GM23338 (cell line): ENCODE data around the gene UBL7. TPM values are rescaled to one million over a fixed set of nuclear protein-coding genes. Genes with fewer than 3 reads are reported as not detected.
A peak's percentile ranks its signal among the peaks of the same experiment; 100 is the strongest.

Experiments
- ATAC-seq: fragments of 200-7000 bp; cut with Tn5 transposase; 3 replicates; pipeline ENCODE4 v1.9.1; 2020
- DNase-seq: peaks from one replicate; pipeline ENCODE4 v3.0.0-alpha.2; 2015; ENCODE audit warnings: low spot score
- H2AFZ ChIP-seq: fragments of 200-600 bp; sonication (generic); 2 replicates; pipeline ENCODE4 v1.8.0; 2016; ENCODE audit warnings: antibody characterized with exemption, mild to moderate bottlenecking, moderate library complexity
- H3F3A ChIP-seq: fragments of 200-600 bp; sonication (generic); replicated peaks from 2 replicates; pipeline ENCODE4 v1.8.0; 2017; ENCODE audit warnings: antibody characterized with exemption, mixed run types, low read depth
- H3K27ac ChIP-seq: fragments of 200-600 bp; sonication (generic); 2 replicates; pipeline ENCODE4 v1.6.1; 2016; ENCODE audit warnings: low read depth
- H3K27me3 ChIP-seq: fragments of 200-600 bp; sonication (generic); 2 replicates; pipeline ENCODE4 v1.8.0; 2016; ENCODE audit warnings: mild to moderate bottlenecking, mixed run types, moderate library complexity; ENCODE audit not compliant: insufficient read depth
- H3K36me3 ChIP-seq: fragments of 200-600 bp; sonication (generic); 2 replicates; pipeline ENCODE4 v1.8.0; 2016; ENCODE audit warnings: mild to moderate bottlenecking; ENCODE audit not compliant: insufficient read depth
- H3K4me1 ChIP-seq: fragments of 200-600 bp; sonication (generic); 2 replicates; pipeline ENCODE4 v1.8.0; 2016; ENCODE audit warnings: mild to moderate bottlenecking, moderate library complexity; ENCODE audit not compliant: insufficient read depth
- H3K4me2 ChIP-seq: fragments of 200-600 bp; sonication (generic); 2 replicates; pipeline ENCODE4 v1.7.1; 2017; ENCODE audit warnings: mixed run types
- H3K4me3 ChIP-seq: fragments of 200-600 bp; sonication (generic); 2 replicates; pipeline ENCODE4 v1.6.1; 2016; ENCODE audit warnings: mixed run types
- H3K79me2 ChIP-seq: fragments of 200-600 bp; sonication (generic); replicated peaks from 2 replicates; pipeline ENCODE4 v1.8.0; 2017; ENCODE audit warnings: mild to moderate bottlenecking; ENCODE audit not compliant: insufficient read depth
- H3K9me2 ChIP-seq: fragments of 200-600 bp; sonication (generic); 2 replicates; pipeline ENCODE4 v1.8.0; 2017; ENCODE audit not compliant: insufficient read depth
- H4K20me1 ChIP-seq: fragments of 200-600 bp; sonication (generic); replicated peaks from 2 replicates; pipeline ENCODE4 v1.8.0; 2017; ENCODE audit warnings: mild to moderate bottlenecking; ENCODE audit not compliant: insufficient read depth
- H3K27ac Mint-ChIP-seq: 2 replicates; pipeline ENCODE4 v1.8.0; 2020; ENCODE audit warnings: inconsistent platforms, mild to moderate bottlenecking, moderate library complexity, mixed read lengths
- H3K27me3 Mint-ChIP-seq: 3 replicates; pipeline ENCODE4 v1.8.0; 2022; ENCODE audit warnings: low read depth, mild to moderate bottlenecking, moderate library complexity, mixed read lengths, inconsistent platforms; ENCODE audit not compliant: insufficient read depth, poor library complexity
- H3K36me3 Mint-ChIP-seq: 3 replicates; pipeline ENCODE4 v1.8.0; 2021; ENCODE audit warnings: low read depth, mild to moderate bottlenecking, inconsistent platforms, moderate library complexity, mixed read lengths
- H3K4me1 Mint-ChIP-seq: 3 replicates; pipeline ENCODE4 v1.8.0; 2020; ENCODE audit warnings: mild to moderate bottlenecking, inconsistent platforms, mixed read lengths
- H3K4me3 Mint-ChIP-seq: 3 replicates; pipeline ENCODE4 v1.8.0; 2021; ENCODE audit warnings: moderate library complexity, mild to moderate bottlenecking, inconsistent platforms, mixed read lengths
- H3K9me3 Mint-ChIP-seq: 3 replicates; pipeline ENCODE4 v1.8.0; 2020; ENCODE audit warnings: moderate library complexity, mild to moderate bottlenecking, inconsistent platforms, mixed read lengths
- CREB1 ChIP-seq: fragments of 250-450 bp; sonication (Bioruptor Pico); IDR thresholded peaks from 2 replicates; pipeline ENCODE4 v1.5.0; 2020; ENCODE audit warnings: low read depth, mild to moderate bottlenecking, moderate library complexity
- CTCF ChIP-seq, 2 experiments: fragments of 200-600 bp in 1 of 2; sonication (generic) in 1 of 2; conservative IDR thresholded peaks; 2 replicates each; pipeline versions ENCODE4 v1.5.1 to v1.6.1; 2016 to 2017; ENCODE audit warnings: antibody characterized with exemption in 2 of 2, low read depth in 2 of 2, mild to moderate bottlenecking in 2 of 2, moderate library complexity in 1 of 2
- ETS1 ChIP-seq: IDR thresholded peaks from 2 replicates; pipeline ENCODE4 v1.6.1; 2016; ENCODE audit warnings: antibody characterized with exemption
- EZH2 ChIP-seq: fragments of 200-600 bp; sonication (generic); IDR thresholded peaks from one replicate; pipeline ENCODE4 v1.8.0; 2017; ENCODE audit warnings: antibody characterized with exemption, mild to moderate bottlenecking, low read depth; ENCODE audit not compliant: unreplicated experiment
- EZH2phosphoT487 ChIP-seq: fragments of 200-600 bp; sonication (generic); IDR thresholded peaks from one replicate; pipeline ENCODE4 v1.8.1; 2018; ENCODE audit warnings: antibody characterized with exemption; ENCODE audit not compliant: unreplicated experiment
- JUNB ChIP-seq: IDR thresholded peaks from one replicate; pipeline ENCODE4 v1.6.1; 2016; ENCODE audit warnings: antibody characterized with exemption; ENCODE audit not compliant: unreplicated experiment
- NANOG ChIP-seq: IDR thresholded peaks from 2 replicates; pipeline ENCODE4 v1.6.1; 2016; ENCODE audit warnings: antibody characterized with exemption, borderline replicate concordance
- POLR2AphosphoS5 ChIP-seq: IDR thresholded peaks from 2 replicates; pipeline ENCODE4 v1.6.1; 2016; ENCODE audit warnings: antibody characterized with exemption, low read depth
- REST ChIP-seq: IDR thresholded peaks from one replicate; pipeline ENCODE4 v1.6.1; 2018; ENCODE audit warnings: antibody characterized with exemption; ENCODE audit not compliant: unreplicated experiment
- STAT1 ChIP-seq: IDR thresholded peaks from one replicate; pipeline ENCODE4 v1.6.1; 2016; ENCODE audit warnings: antibody characterized with exemption; ENCODE audit not compliant: unreplicated experiment
- ZNF114 ChIP-seq: fragments of 250-450 bp; sonication (Bioruptor Pico); IDR thresholded peaks from 2 replicates; pipeline ENCODE4 v1.5.0; 2020; ENCODE audit warnings: mild to moderate bottlenecking, moderate library complexity
- ZNF331 ChIP-seq: fragments of 250-450 bp; sonication (Bioruptor Pico); IDR thresholded peaks from 2 replicates; pipeline ENCODE4 v1.5.0; 2020; ENCODE audit warnings: low read depth, mild to moderate bottlenecking, moderate library complexity
- ZNF462 ChIP-seq: fragments of 250-450 bp; sonication (Bioruptor Pico); IDR thresholded peaks from 2 replicates; pipeline ENCODE4 v1.5.0; 2020; ENCODE audit warnings: mild to moderate bottlenecking, moderate library complexity
- polyA plus RNA-seq: library from polyadenylated mRNA; unstranded; fragments of >200 nt; fragmentation: Nextera tagmentation; extraction: Ambion mirVana; gene quantifications from 2 replicates; pipeline ENCODE4 v1.2.1, GENCODE V29; 2016
- total RNA-seq: library from RNA; depleted of rRNA; stranded (reverse); fragments of >200 nt; shearing (Covaris generic); gene quantifications from 2 replicates; pipeline ENCODE4 v1.2.3, GENCODE V29; 2014

The UBL7 gene
- total and polyA plus RNA-seq, 2 experiments from 2014 or later, result 73.7 to 99.2 TPM

GRCh38 chr15:74460298-74460697 is 662 bp downstream of the UBL7 start:
- H3K79me2 ChIP-seq, result peaks cover 16% of the 10 kb centered on the region
- H3K27ac ChIP-seq, result peak overlapping the region; percentile 94
- H3K36me3 ChIP-seq, result no peaks in the 10 kb centered on the region
- peaks cover 9% of the 10 kb centered on the region for H3K9me3 Mint-ChIP-seq
- H3K4me1 ChIP-seq, result peaks cover 15% of the 10 kb centered on the region
- H3K9me2 ChIP-seq, result no peaks in the 10 kb centered on the region
- peaks cover 18% of the 10 kb centered on the region for H3K4me1 Mint-ChIP-seq
- peak overlapping the region; percentile 87 for H3K4me2 ChIP-seq
- peak overlapping the region; percentile 92 for H3K4me3 Mint-ChIP-seq
- DNase-seq (peak; percentile 34), ATAC-seq (no peak)
- H3K27ac Mint-ChIP-seq, result peak overlapping the region; percentile 76
- TF ChIP-seq STAT1 (no peak), JUNB (no peak), ZNF462 (CRISPR knock-in tag) (no peak), REST (no peak), NANOG (no peak), EZH2 (no peak), ZNF114 (CRISPR knock-in tag) (no peak), ETS1 (no peak), EZH2phosphoT487 (no peak), POLR2AphosphoS5 (no peak), ZNF331 (CRISPR knock-in tag) (no peak), CTCF (conservative IDR thresholded peaks at IDR 0.05; ENCODE audit: low read depth in 2 of 2) (no peak), CREB1 (CRISPR knock-in tag) (no peak)
- H3K4me3 ChIP-seq, result peak overlapping the region; percentile 74
- H3K36me3 Mint-ChIP-seq, result peaks cover 32% of the 10 kb centered on the region
- H3F3A ChIP-seq, result peaks cover 12% of the 10 kb centered on the region; the same call in 1 of the 2 replicates
- no peaks in the 10 kb centered on the region for H3K27me3 ChIP-seq
- peak overlapping the region; percentile 50; the same call in 1 of the 2 replicates for H2AFZ ChIP-seq
- H4K20me1 ChIP-seq, result no peaks in the 10 kb centered on the region
- no peaks in the 10 kb centered on the region for H3K27me3 Mint-ChIP-seq
